Medulla oblongata (tissue), 1 donor: ENCODE results near the gene PURB.
"Not testable (repeated sequence)": the region's sequence is repeated elsewhere in the genome, so short reads cannot be mapped to it uniquely, and the experiment has no call there.

ENCODE experiments used
- DNase-seq: peaks from one replicate; pipeline ENCODE4 v3.0.0-alpha.2; 2015; ENCODE audit errors: extremely low spot score

The PURB gene

DNA sequence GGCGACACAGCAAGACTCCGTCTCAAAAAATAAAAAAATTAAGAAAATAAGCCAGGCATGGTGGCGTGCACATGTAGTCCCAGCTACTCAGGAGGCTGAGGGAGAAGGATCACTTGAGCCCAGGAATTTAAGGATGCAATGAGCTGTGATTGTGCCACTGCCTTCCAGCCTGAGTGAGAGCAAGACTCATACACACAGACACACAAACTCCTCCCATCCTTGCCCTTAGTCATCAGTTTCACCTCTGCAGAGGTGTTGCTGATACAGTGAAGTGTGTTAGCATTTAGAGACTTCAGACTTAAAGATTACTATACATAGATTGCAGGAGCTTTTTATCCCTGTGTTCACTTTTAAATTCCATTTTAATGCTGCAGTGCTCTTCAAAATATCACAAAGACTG is 31.9 kb downstream of the PURB start:
- DNase-seq, result no peak

DNA sequence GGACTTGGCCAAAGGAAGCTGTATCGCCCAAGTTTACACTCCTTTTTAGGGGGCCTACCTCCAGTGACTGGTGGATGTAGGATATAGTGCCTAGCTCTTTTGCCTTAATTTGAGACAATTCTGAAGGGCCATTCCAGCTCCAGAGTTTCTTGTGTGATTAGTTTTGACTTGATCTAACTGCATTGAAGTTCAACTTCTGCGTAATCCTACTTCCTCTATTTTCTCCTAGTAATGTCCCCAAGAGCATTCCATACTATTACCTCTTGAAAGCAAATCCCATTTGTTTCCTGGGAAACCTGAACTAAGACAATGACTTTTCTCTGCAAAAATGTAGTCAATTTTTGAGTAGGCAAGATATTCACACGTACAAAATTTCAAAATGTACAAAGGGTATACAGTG is 32.7 kb downstream of the PURB start:
- DNase-seq, result no peak

DNA sequence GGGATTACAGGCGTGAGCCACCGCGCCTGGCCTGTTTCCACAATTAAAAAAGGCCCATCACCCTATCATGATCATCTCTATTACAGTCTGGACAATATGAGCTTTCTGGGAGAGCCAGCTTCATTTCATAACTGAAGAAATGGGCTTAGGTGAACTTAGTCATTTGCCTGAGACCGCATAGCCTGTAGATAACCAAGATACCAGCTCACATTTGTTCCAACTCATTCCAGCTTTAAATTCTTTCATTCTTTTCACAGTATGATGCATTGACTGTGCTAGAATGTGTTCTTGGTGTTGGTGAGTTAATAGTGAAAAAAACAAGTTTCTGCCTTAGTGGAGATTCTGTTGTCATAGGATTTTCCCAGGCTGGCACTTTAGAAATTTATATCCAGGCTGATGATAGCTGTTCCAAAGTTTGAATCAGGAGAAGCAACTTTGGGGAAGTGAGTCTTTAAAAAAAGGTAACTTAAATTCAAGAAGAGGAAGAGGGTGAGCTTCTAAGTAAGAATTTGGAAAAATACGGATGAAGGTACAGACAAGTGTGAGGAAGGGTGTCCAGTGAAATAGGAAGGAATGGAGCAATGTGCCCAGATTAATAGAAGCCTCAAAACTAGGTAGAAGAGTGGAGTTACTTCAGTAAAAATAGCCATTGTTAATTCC is 35.3 kb downstream of the PURB start:
- no peak for DNase-seq

DNA sequence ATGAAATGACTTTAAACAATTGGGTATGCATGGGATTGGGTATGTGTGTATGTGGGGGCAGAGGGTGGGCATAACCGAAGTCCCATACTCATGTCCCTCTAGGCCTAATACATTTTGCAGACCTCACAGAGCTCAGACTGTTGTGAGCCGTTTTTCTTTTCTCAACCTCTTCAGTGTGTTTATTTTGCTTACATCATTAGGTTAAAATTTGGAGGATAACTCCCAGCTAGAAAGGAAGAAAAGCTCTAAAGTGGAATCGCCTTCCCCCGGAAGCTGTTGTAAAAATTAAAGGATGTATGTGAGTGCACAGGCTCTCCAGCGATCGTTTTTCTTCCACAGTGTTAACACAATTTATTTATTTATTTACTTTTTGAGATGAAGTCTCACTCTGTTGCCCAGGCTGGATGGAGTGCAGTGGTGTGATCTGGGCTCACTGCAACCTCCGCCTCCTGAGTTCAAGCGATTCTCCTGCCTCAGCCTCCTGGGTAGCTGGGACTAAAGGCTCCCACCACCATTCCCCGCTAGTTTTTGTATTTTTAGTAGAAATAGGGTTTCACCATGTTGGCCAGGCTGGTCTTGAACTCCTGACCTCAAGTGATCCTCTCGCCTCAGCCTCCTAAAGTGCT is 36.0 kb downstream of the PURB start:
- no peak for DNase-seq

DNA sequence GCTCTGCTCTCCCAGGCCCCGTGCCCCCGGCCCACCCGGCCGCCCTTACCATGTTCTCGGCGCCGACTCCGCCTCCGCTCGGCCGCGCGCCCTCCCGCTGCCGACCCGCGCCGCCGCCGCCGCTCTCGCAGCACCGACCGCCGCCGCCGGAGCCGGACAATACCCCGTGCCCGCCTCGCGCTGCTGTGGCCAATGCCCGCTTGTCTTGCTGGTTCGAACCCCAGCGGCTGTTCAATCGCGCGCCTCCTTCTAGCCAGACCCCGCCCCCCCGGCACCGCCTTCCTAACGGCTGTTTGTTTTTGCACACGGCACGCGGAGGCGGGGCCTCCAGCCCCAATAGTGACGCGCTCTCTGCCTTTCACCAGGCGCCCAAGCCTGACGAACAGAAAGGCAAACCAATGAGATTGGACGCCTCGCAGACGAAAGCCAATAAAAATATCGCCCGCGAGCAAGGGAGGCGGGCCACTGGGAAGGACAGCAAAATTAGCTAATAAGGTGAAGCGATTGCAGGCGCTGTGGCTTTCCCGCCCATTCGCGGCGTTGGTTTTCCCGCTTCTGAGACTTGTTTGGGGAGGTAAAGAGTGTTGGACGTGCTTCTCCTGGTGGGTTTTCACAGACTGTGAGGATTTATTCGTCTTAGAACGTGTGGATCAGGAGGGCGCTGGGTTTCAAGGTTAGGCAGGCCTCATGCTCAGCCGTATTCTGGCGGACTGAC is 37.3 kb downstream of the PURB start, which contains the start of gene H2AZ2:
Gene H2AZ2, minus strand, starts transcription at position 168 of the 715 bp plus-strand sequence. Its CDS starts 116 bp downstream, at position 52.
- peak; percentile 100 for DNase-seq

DNA sequence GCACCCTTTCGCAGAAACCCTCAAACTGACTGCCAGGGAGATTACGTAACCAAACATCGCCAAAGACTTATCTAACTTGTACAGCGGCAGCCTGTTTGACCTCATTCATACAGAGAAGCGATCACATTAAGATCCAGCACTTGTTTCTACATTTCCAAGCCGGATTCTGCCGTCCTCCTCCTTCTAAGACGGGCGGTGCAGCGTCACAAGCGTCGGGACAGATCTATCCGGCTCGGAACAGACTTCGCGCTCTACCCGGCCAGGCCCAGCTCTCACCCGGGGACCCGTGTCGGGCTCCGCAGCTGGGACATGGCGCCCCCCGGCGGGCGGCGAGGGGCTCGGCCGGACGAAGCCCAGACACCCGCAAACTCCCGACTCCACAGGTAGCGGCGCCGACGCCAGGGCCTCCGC is 37.8 kb downstream of the PURB start:
- peak; percentile 89 for DNase-seq

DNA sequence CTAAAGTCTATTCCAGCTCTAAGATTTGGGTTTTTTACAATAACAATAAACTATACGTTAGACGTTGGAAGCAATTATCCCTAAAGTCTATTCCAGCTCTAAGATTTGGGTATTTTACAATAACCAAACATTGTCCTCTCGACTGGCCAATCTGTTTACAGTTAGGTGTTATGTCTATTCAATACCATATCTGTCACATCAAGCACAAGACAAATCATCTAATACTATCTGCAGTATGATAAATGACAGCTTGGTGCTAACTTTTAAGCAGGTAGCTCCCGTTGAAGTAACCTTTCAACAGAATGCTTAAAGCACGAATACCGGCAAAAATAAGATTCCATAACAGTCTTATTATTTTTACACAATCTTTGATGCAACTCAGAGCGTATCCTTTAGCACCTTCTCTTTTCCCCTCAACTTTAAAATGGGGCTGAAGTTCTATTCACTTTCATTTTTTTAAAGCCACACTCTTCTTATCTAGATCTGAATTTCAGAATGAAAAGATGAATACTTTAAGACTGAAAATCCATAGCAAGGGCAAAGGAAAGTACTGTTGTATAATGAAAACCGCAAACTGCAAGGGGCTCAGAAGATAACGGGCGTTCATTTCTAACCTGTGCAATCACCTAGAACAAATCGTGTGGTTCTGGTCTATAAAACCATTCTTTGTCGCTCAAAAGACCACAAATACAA is 38.4 kb downstream of the PURB start:
- no peak for DNase-seq

DNA sequence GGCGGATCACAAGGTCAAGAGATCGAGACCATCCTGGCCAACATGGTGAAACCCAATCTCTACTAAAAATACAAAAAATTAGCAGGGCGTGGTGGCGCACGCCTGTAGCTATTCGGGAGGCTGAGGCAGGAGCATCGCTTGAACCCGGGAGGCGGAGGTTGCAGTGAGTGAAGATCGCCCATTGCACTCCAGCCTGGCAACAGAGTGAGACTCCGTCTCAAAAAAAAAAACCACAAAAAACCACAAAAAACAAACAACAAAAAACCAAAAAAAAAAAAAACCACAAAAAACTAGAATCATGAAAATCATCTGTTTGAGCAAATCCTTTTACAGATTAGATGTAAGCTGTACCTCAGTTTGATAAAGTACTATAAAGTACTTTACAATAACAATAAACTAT is 38.9 kb downstream of the PURB start:
- DNase-seq, result not testable (repeated sequence)

DNA sequence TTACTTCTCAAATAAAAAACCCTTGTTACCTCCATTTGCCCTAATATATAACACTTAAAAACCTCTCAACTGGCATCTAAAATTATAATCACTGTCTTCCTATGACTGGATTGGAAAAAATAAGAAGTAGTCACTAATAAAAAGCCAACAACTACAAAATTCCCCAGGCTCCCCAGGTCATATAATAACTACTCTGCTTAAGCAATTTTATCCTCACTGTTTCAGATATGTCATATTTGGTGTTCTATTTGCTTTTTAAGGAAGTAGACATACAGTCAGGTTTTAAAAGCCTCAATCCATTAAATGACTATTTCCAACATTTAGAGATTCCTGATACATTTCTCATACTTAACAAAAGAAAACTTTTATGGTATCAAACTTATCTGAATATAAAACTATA is 39.9 kb downstream of the PURB start:
- DNase-seq, result no peak

DNA sequence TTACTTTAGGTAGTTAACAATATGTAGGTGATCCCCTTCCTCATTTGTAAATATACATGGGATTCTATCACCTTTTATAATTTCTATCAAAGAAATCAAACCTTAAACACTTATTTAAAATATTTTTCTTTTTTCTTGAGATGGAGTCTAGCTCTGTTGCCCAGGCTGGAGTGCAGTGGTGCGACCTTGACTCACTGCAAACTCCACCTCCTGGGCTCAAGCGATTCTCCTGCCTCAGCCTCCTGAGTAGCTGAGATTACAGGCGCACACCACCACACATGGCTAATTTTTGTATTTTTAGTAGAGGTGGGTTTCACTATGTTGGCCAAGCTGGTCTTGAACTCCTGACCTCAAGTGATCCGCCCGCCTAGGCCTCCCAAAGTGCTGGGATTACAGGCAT is 41.9 kb downstream of the PURB start:
- DNase-seq, result not testable (repeated sequence)

DNA sequence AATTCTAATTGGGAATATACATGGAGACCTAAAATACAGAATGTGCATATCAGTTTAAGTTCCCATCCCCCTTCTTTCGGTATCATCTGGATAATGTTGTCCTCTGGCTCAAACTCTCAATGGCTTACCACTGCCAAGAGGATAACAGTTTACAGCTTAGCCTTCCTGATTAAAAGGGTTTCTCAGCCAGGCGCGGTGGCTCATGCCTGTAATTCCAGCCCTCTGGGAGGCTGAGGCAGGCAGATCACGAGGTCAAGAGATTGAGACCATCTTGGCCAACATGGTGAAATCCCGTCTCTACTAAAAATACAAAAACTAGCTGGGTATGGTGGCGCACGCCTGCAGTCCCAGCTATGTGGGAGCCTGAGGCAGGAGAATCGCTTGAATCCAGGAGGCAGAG is 42.7 kb downstream of the PURB start:
- not testable (repeated sequence) for DNase-seq

DNA sequence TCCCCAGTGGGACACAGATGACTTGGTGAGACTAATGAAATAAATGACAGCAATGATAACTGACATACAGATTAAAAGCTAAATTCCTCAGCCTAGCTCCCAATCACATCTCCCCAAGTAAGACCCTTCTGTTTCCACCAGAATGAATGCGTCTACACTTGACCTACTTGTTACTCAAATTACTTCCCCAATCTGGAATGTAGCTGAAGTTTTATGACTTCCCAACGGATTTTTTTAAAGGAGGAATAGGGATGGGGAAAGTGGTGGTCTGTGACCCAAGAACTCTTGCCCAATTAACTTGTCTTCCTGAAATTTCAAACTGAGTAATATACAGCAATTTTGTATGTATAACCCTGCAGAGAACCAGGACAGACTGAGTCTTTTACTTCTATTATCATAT is 46.6 kb downstream of the PURB start:
- no peak for DNase-seq

DNA sequence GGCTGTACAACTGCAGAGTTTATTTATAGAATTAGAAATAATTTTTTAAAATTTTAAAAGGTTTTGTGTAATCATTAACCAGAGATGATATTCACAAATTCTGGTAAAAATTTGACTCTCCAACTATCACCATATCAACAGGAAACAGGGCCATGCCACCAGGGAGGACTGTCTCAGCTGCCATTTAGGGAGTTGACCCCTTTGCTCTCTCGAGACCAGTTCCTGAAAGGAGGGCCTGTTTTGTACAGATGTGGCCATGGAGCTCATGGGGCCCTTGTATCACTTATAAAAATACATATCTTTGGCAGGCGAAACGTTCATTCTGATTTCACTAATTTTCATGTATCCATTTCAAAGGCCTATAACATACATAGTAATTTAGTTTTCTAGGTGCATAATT is 57.8 kb downstream of the PURB start:
- no peak for DNase-seq
